HEK293 (cell line): Measurements from ENCODE around the gene NPEPL1.

Source experiments
- CTCF ChIA-PET: fragments of 350-600 bp; formaldehyde crosslinking; extraction: SDS; loops from one replicate; lab custom pipeline; 2021; ENCODE audit warnings: antibody characterized with exemption; lab: Yijun Ruan, JAX
- POLR2A ChIA-PET: fragments of 300-600 bp; formaldehyde crosslinking; extraction: SDS; loops from one replicate; lab custom pipeline; 2020; ENCODE audit warnings: antibody characterized with exemption, inconsistent platforms; lab: Yijun Ruan, JAX
- H3K27ac ChIP-seq: fragments of 200-500 bp; sonication (Bioruptor generic); 2 replicates; pipeline ENCODE4 v1.5.1; 2014; ENCODE audit warnings: low read depth, low read length, control low read depth, inconsistent platforms; ENCODE audit errors: extremely low read depth
- H3K36me3 ChIP-seq, 2 experiments: fragments of 200-500 bp in 1 of 2; sonication (Bioruptor generic) in 1 of 2; 1 replicate in 1 of 2; 2 replicates in 1 of 2; pipeline ENCODE4 v1.5.1; 2014 to 2017; ENCODE audit warnings: inconsistent platforms in 2 of 2, low read length in 2 of 2; ENCODE audit not compliant: control insufficient read depth in 2 of 2, insufficient read depth in 1 of 2
- H3K4me1 ChIP-seq: fragments of 200-500 bp; sonication (Bioruptor generic); 2 replicates; pipeline ENCODE4 v1.5.1; 2014; ENCODE audit warnings: mild to moderate bottlenecking, low read length, inconsistent platforms; ENCODE audit not compliant: control insufficient read depth, insufficient read depth
- H3K4me3 ChIP-seq: 2 replicates; pipeline ENCODE4 v1.5.1; 2011; ENCODE audit warnings: low read depth, mild to moderate bottlenecking, control low read depth, low read length, moderate library complexity
- H3K9me3 ChIP-seq: fragments of 200-500 bp; sonication (Bioruptor generic); 2 replicates; pipeline ENCODE4 v1.5.1; 2014; ENCODE audit warnings: low read depth, low read length, inconsistent platforms; ENCODE audit not compliant: control insufficient read depth, insufficient read depth
- GLIS1 ChIP-seq: fragments of 450-650 bp; formaldehyde crosslinking; IDR thresholded peaks from 2 replicates; pipeline ENCODE4 v1.5.1; 2016; ENCODE audit warnings: missing biosample characterization, missing genetic modification characterization
- HOXA7 ChIP-seq: sonication (generic); formaldehyde crosslinking; IDR thresholded peaks from 2 replicates; pipeline ENCODE4 v1.8.1; 2022; ENCODE audit warnings: missing genetic modification reagents, borderline replicate concordance
- HOXD13 ChIP-seq: sonication (generic); formaldehyde crosslinking; IDR thresholded peaks from 2 replicates; pipeline ENCODE4 v1.8.0; 2022; ENCODE audit warnings: missing genetic modification reagents, borderline replicate concordance
- RBAK ChIP-seq: fragments of 450-650 bp; formaldehyde crosslinking; IDR thresholded peaks from 2 replicates; pipeline ENCODE4 v1.5.1; 2016; ENCODE audit warnings: missing biosample characterization, missing genetic modification characterization
- SCRT1 ChIP-seq: fragments of 450-650 bp; formaldehyde crosslinking; IDR thresholded peaks from 2 replicates; pipeline ENCODE4 v1.5.1; 2016; ENCODE audit warnings: missing biosample characterization, missing genetic modification characterization, borderline replicate concordance
- ZBTB17 ChIP-seq: fragments of 450-650 bp; formaldehyde crosslinking; IDR thresholded peaks from 2 replicates; pipeline ENCODE4 v1.5.1; 2016; ENCODE audit warnings: missing biosample characterization, missing genetic modification characterization
- ZBTB7A ChIP-seq: fragments of 450-650 bp; formaldehyde crosslinking; IDR thresholded peaks from 2 replicates; pipeline ENCODE4 v1.5.1; 2016; ENCODE audit warnings: low read depth, missing biosample characterization, missing genetic modification characterization
- ZNF132 ChIP-seq: fragments of 450-650 bp; formaldehyde crosslinking; IDR thresholded peaks from 2 replicates; pipeline ENCODE4 v1.5.1; 2017; ENCODE audit warnings: missing biosample characterization, missing genetic modification characterization, borderline replicate concordance
- ZNF148 ChIP-seq: fragments of 450-650 bp; formaldehyde crosslinking; IDR thresholded peaks from 2 replicates; pipeline ENCODE4 v1.5.0; 2017; ENCODE audit warnings: missing biosample characterization, missing genetic modification characterization, borderline replicate concordance
- ZNF335 ChIP-seq: fragments of 450-650 bp; formaldehyde crosslinking; conservative IDR thresholded peaks from 2 replicates; pipeline ENCODE4 v1.5.1; 2016; ENCODE audit warnings: missing biosample characterization, missing genetic modification characterization
- ZNF510 ChIP-seq: fragments of 450-650 bp; formaldehyde crosslinking; IDR thresholded peaks from 2 replicates; pipeline ENCODE4 v1.5.1; 2018; ENCODE audit warnings: mild to moderate bottlenecking, missing genetic modification characterization, missing biosample characterization; ENCODE audit not compliant: insufficient replicate concordance
- ZNF530 ChIP-seq: fragments of 450-650 bp; formaldehyde crosslinking; IDR thresholded peaks from 2 replicates; pipeline ENCODE4 v1.5.1; 2016; ENCODE audit warnings: low read depth, missing biosample characterization, missing genetic modification characterization
- TF ChIP-seq, protein P1 (sequence below): fragments of 450-650 bp; formaldehyde crosslinking; IDR thresholded peaks from 2 replicates; pipeline ENCODE4 v1.5.1; 2016; ENCODE audit warnings: missing biosample characterization, missing genetic modification characterization
- TF ChIP-seq, protein P2 (sequence below): fragments of 450-650 bp; formaldehyde crosslinking; IDR thresholded peaks from 2 replicates; pipeline ENCODE4 v1.5.1; 2016; ENCODE audit warnings: missing biosample characterization, missing genetic modification characterization, low read depth

Gene NPEPL1

GRCh38 chr20:58707770-58708169, 15.2 kb downstream of the NPEPL1 start:
- Histone ChIP-seq H3K27ac (no peak overlapping the region), H3K9me3 (no peaks in the 10 kb centered on the region), H3K4me1 (no peaks in the 10 kb centered on the region), H3K4me3 (no peak overlapping the region), H3K36me3 (peaks cover 0 to 21% of the 10 kb centered on the region in 2 experiments; a peak in 1 of 3 replicates)
- TF ChIP-seq ZNF148 (tag by site-specific recombination) = no peak
- TF ChIP-seq ZNF530 (tag by site-specific recombination) = no peak
- TF ChIP-seq, protein P1, sequence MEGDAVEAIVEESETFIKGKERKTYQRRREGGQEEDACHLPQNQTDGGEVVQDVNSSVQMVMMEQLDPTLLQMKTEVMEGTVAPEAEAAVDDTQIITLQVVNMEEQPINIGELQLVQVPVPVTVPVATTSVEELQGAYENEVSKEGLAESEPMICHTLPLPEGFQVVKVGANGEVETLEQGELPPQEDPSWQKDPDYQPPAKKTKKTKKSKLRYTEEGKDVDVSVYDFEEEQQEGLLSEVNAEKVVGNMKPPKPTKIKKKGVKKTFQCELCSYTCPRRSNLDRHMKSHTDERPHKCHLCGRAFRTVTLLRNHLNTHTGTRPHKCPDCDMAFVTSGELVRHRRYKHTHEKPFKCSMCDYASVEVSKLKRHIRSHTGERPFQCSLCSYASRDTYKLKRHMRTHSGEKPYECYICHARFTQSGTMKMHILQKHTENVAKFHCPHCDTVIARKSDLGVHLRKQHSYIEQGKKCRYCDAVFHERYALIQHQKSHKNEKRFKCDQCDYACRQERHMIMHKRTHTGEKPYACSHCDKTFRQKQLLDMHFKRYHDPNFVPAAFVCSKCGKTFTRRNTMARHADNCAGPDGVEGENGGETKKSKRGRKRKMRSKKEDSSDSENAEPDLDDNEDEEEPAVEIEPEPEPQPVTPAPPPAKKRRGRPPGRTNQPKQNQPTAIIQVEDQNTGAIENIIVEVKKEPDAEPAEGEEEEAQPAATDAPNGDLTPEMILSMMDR (tag by site-specific recombination) = no peak
- ChIA-PET CTCF (no interaction called here), POLR2A (no interaction called here)

GRCh38 chr20:58708246-58708931, 15.8 kb downstream of the NPEPL1 start:
- CTCF ChIA-PET = no interaction called here
- H3K9me3 ChIP-seq = no peaks in the 10 kb centered on the region
- no peak overlapping the region for H3K4me3 ChIP-seq
- TF ChIP-seq GLIS1 (tag by site-specific recombination) (no peak), HOXA7 (CRISPR knock-in tag) (no peak), SCRT1 (tag by site-specific recombination) (no peak), ZNF335 (tag by site-specific recombination) (no peak), ZNF132 (no peak), ZNF510 (tag by site-specific recombination) (no peak), HOXD13 (CRISPR knock-in tag) (no peak)
- TF ChIP-seq, protein P2, sequence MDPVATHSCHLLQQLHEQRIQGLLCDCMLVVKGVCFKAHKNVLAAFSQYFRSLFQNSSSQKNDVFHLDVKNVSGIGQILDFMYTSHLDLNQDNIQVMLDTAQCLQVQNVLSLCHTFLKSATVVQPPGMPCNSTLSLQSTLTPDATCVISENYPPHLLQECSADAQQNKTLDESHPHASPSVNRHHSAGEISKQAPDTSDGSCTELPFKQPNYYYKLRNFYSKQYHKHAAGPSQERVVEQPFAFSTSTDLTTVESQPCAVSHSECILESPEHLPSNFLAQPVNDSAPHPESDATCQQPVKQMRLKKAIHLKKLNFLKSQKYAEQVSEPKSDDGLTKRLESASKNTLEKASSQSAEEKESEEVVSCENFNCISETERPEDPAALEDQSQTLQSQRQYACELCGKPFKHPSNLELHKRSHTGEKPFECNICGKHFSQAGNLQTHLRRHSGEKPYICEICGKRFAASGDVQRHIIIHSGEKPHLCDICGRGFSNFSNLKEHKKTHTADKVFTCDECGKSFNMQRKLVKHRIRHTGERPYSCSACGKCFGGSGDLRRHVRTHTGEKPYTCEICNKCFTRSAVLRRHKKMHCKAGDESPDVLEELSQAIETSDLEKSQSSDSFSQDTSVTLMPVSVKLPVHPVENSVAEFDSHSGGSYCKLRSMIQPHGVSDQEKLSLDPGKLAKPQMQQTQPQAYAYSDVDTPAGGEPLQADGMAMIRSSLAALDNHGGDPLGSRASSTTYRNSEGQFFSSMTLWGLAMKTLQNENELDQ (tag by site-specific recombination) = no peak
- TF ChIP-seq, all 188 proteins: peak for 0
- POLR2A ChIA-PET = no interaction called here
- Histone ChIP-seq H3K36me3 (peaks cover 0 to 15% of the 10 kb centered on the region in 2 experiments; a peak in 1 of 3 replicates), H3K27ac (no peak overlapping the region), H3K4me1 (no peaks in the 10 kb centered on the region)

GRCh38 chr20:58709013-58709702, 16.6 kb downstream of the NPEPL1 start:
- Histone ChIP-seq H3K36me3 (peaks cover 0 to 7% of the 10 kb centered on the region in 2 experiments; a peak in 1 of 3 replicates), H3K4me1 (no peaks in the 10 kb centered on the region), H3K4me3 (no peak overlapping the region), H3K27ac (no peak overlapping the region), H3K9me3 (no peaks in the 10 kb centered on the region)
- POLR2A ChIA-PET = no interaction called here
- CTCF ChIA-PET = no interaction called here
- TF ChIP-seq ZBTB7A (no peak), RBAK (tag by site-specific recombination) (no peak), ZBTB17 (tag by site-specific recombination) (no peak)
